ENCODE data around the gene COQ8A.
"Not testable (repeated sequence)": the region's sequence is repeated elsewhere in the genome, so short reads cannot be mapped to it uniquely, and the experiment has no call there.

Gene COQ8A

GRCh38 chr1:226983992-226984364 lies 43.9 kb downstream of the COQ8A start:
- no peak for DNase-seq (ENCODE audit: low read depth, low spot score)

GRCh38 chr1:226984521-226985238 lies 44.6 kb downstream of the COQ8A start:
- DNase-seq (ENCODE audit: low read depth, low spot score): no peak

- no peak for DNase-seq (ENCODE audit: low read depth, low spot score)
These were observed 45.2 kb downstream of the COQ8A start for GRCh38 chr1:226985239-226985838.

- DNase-seq (ENCODE audit: low read depth, low spot score): peak; percentile 24
These were observed 45.9 kb downstream of the COQ8A start for GRCh38 chr1:226985839-226986463.

GRCh38 chr1:226986496-226987178 lies 46.5 kb downstream of the COQ8A start:
- DNase-seq (ENCODE audit: low read depth, low spot score): no peak

GRCh38 chr1:226987179-226987536 lies 47.1 kb downstream of the COQ8A start:
- DNase-seq (ENCODE audit: low read depth, low spot score): no peak

- no peak for DNase-seq (ENCODE audit: low read depth, low spot score)
These were observed 47.7 kb downstream of the COQ8A start for GRCh38 chr1:226987623-226988333.

- peak; percentile 68 for DNase-seq (ENCODE audit: low read depth, low spot score)
These were observed 48.2 kb downstream of the COQ8A start for GRCh38 chr1:226988334-226988666.

- no peak for DNase-seq (ENCODE audit: low read depth, low spot score)
These were observed 49.2 kb downstream of the COQ8A start for GRCh38 chr1:226989085-226989920.

GRCh38 chr1:226990133-226990716 lies 50.1 kb downstream of the COQ8A start:
- no peak for DNase-seq (ENCODE audit: low read depth, low spot score)

GRCh38 chr1:226991920-226992319 lies 51.8 kb downstream of the COQ8A start:
- DNase-seq (ENCODE audit: low read depth, low spot score): no peak

GRCh38 chr1:226993814-226994585 lies 53.9 kb downstream of the COQ8A start:
- DNase-seq (ENCODE audit: low read depth, low spot score): peak; percentile 20

GRCh38 chr1:226994586-226995364 lies 54.7 kb downstream of the COQ8A start:
- no peak for DNase-seq (ENCODE audit: low read depth, low spot score)

GRCh38 chr1:226995365-226996332 lies 55.6 kb downstream of the COQ8A start:
- no peak for DNase-seq (ENCODE audit: low read depth, low spot score)

- not testable (repeated sequence) for DNase-seq (ENCODE audit: low read depth, low spot score)
These were observed 59.5 kb downstream of the COQ8A start for GRCh38 chr1:226999579-226999978.

GRCh38 chr1:227002531-227003049 lies 62.5 kb downstream of the COQ8A start:
- no peak for DNase-seq (ENCODE audit: low read depth, low spot score)

GRCh38 chr1:227003165-227003564 lies 63.1 kb downstream of the COQ8A start:
- no peak for DNase-seq (ENCODE audit: low read depth, low spot score)

- no peak for DNase-seq (ENCODE audit: low read depth, low spot score)
These were observed 64.7 kb downstream of the COQ8A start for GRCh38 chr1:227004796-227005195.
